Endothelial cell of umbilical vein (primary cell): Measurements from ENCODE around the gene IWS1. TPM values are rescaled to one million over a fixed set of nuclear protein-coding genes. Genes with fewer than 3 reads are reported as not detected.

Experiments used
- BruUV-seq: library from RNA; stranded (reverse); fragments of 400-500 nt; replicated peaks from 2 replicates; lab custom pipeline; 2021; lab: Mats Ljungman, UMichigan
- CTCF ChIA-PET: fragments of 300-600, 350-600 bp; sonication (Branson Sonifier 250); formaldehyde crosslinking; loops from one replicate; lab custom pipeline; 2021; ENCODE audit warnings: antibody characterized with exemption, inconsistent platforms; lab: Charles Lee
- POLR2A ChIA-PET: fragments of 300-600, 350-600 bp; sonication (Branson Sonifier 250); formaldehyde crosslinking; loops from one replicate; lab custom pipeline; 2021; ENCODE audit warnings: antibody characterized with exemption, inconsistent platforms; lab: Charles Lee
- DNase-seq: peaks from one replicate; pipeline ENCODE4 v3.0.0-alpha.2; 2011; ENCODE audit warnings: low read depth, low spot score
- FAIRE-seq: peaks from 2 replicates; lab custom pipeline; 2011; peaks lifted over from hg19 to GRCh38; lab: Jason Lieb, UNC
- H2AFZ ChIP-seq: 2 replicates; pipeline ENCODE4 v1.6.0; 2012; ENCODE audit warnings: low read depth, low read length, control low read depth, inconsistent platforms
- H3K27ac ChIP-seq: 2 replicates; pipeline ENCODE4 v1.5.1; 2011; ENCODE audit warnings: low read depth, mild to moderate bottlenecking, control low read depth, low read length, moderate library complexity; ENCODE audit not compliant: insufficient read depth
- H3K27me3 ChIP-seq, 2 experiments: 2 replicates each; pipeline versions ENCODE4 v1.6.0 to v1.6.1; 2011; ENCODE audit warnings: low read length in 2 of 2, mixed read lengths in 1 of 2; ENCODE audit not compliant: control insufficient read depth in 2 of 2, insufficient read depth in 2 of 2
- H3K36me3 ChIP-seq, 2 experiments: 2 replicates in 1 of 2; 3 replicates in 1 of 2; pipeline ENCODE4 v1.5.1; 2011; ENCODE audit warnings: low read length in 2 of 2, mild to moderate bottlenecking in 1 of 2, moderate library complexity in 1 of 2; ENCODE audit not compliant: control insufficient read depth in 2 of 2, insufficient read depth in 2 of 2; ENCODE audit errors: extremely low read depth in 1 of 2
- H3K4me1 ChIP-seq: 3 replicates; pipeline ENCODE4 v1.5.1; 2011; ENCODE audit warnings: mild to moderate bottlenecking, low read length; ENCODE audit not compliant: control insufficient read depth, insufficient read depth; ENCODE audit errors: extremely low read depth
- H3K4me2 ChIP-seq: 2 replicates; pipeline ENCODE4 v1.6.1; 2011; ENCODE audit warnings: low read length, control low read depth, mixed read lengths; ENCODE audit not compliant: insufficient read depth
- H3K4me3 ChIP-seq, 3 experiments: fragments of 200-600 bp in 1 of 3; sonication (generic), shearing (Covaris generic) in 1 of 3; replicated peaks in 1 of 3; 2 replicates each; pipeline ENCODE4 v1.5.1; 2011 to 2016; ENCODE audit warnings: control low read depth in 3 of 3, low read length in 3 of 3, mild to moderate bottlenecking in 2 of 3, inconsistent platforms in 1 of 3, low read depth in 1 of 3, moderate library complexity in 1 of 3; ENCODE audit not compliant: insufficient read depth in 1 of 3
- H3K79me2 ChIP-seq: 2 replicates; pipeline ENCODE4 v1.6.0; 2012; ENCODE audit warnings: low read length, inconsistent platforms; ENCODE audit not compliant: control insufficient read depth, insufficient read depth
- H3K9ac ChIP-seq: replicated peaks from 2 replicates; pipeline ENCODE3; 2011; ENCODE audit warnings: low read length, control low read depth; ENCODE audit not compliant: insufficient read depth; ENCODE audit errors: extremely low read depth
- H3K9me1 ChIP-seq: replicated peaks from 3 replicates; pipeline ENCODE4 v1.6.0; 2011; ENCODE audit warnings: mild to moderate bottlenecking, low read length; ENCODE audit not compliant: control insufficient read depth, insufficient read depth; ENCODE audit errors: extremely low read depth
- H3K9me3 ChIP-seq: replicated peaks from 2 replicates; pipeline ENCODE4 v1.5.1; 2012; ENCODE audit warnings: low read length, inconsistent platforms; ENCODE audit not compliant: control insufficient read depth, insufficient read depth
- H4K20me1 ChIP-seq: replicated peaks from 2 replicates; pipeline ENCODE3; 2011; ENCODE audit warnings: mild to moderate bottlenecking, low read length; ENCODE audit not compliant: control insufficient read depth, insufficient read depth; ENCODE audit errors: extremely low read depth
- CTCF ChIP-seq, 2 donors: IDR thresholded peaks; 1 replicate in 1 of 2; 2 replicates in 1 of 2; pipeline ENCODE4 v1.5.1; 2011; ENCODE audit warnings: low read length in 2 of 2, mild to moderate bottlenecking in 2 of 2, moderate library complexity in 2 of 2, control low read depth in 1 of 2, inconsistent platforms in 1 of 2, low read depth in 1 of 2; ENCODE audit not compliant: insufficient read depth in 1 of 2; ENCODE audit errors: extremely low read depth in 1 of 2
- EZH2 ChIP-seq: IDR thresholded peaks from 2 replicates; pipeline ENCODE4 v1.6.1; 2012; ENCODE audit warnings: borderline replicate concordance, low read depth, mild to moderate bottlenecking, moderate library complexity, low read length, inconsistent platforms; ENCODE audit not compliant: severe bottlenecking
- FOS ChIP-seq: IDR thresholded peaks from 2 replicates; pipeline ENCODE4 v1.6.1; 2011; ENCODE audit warnings: mild to moderate bottlenecking, low read length, moderate library complexity, borderline replicate concordance; ENCODE audit not compliant: insufficient read depth
- GATA2 ChIP-seq: IDR thresholded peaks from 2 replicates; pipeline ENCODE4 v1.7.0; 2011; ENCODE audit warnings: low read depth, mild to moderate bottlenecking, moderate library complexity, mixed read lengths, low read length; ENCODE audit not compliant: insufficient read length, insufficient read depth
- JUN ChIP-seq: IDR thresholded peaks from 2 replicates; pipeline ENCODE4 v1.6.1; 2011; ENCODE audit warnings: borderline replicate concordance, low read depth; ENCODE audit not compliant: insufficient read length, insufficient read depth
- MAX ChIP-seq: IDR thresholded peaks from 2 replicates; pipeline ENCODE4 v1.6.1; 2011; ENCODE audit not compliant: insufficient read depth, insufficient read length
- MYC ChIP-seq: IDR thresholded peaks from one replicate; pipeline ENCODE4 v1.6.1; 2011; ENCODE audit warnings: mild to moderate bottlenecking, low read depth, low read length
- POLR2A ChIP-seq: IDR thresholded peaks from 2 replicates; pipeline ENCODE4 v1.6.1; 2012; ENCODE audit warnings: low read depth, mild to moderate bottlenecking, control low read depth, low read length
- POLR2AphosphoS5 ChIP-seq: IDR thresholded peaks from 2 replicates; pipeline ENCODE4 v1.6.1; 2012; ENCODE audit warnings: low read depth, mild to moderate bottlenecking, control low read depth, low read length, moderate library complexity; ENCODE audit not compliant: insufficient read depth
- dilution Hi-C: fragments of 300-500 bp; cut with MboI; formaldehyde crosslinking; loops from one replicate; pipeline ENCODE4 v1.15.0; 2019; ENCODE audit warnings: low sequenced_read_pairs; ENCODE audit not compliant: extremely low pct_ligation_motif_present
- intact Hi-C: fragments of 100-400 bp; cut with micrococcal nuclease; formaldehyde crosslinking; loops from one replicate; pipeline ENCODE4 v1.10.0; 2022
- polyA plus RNA-seq, 4 experiments: library from polyadenylated mRNA; depleted of rRNA in 3 of 4; stranded (reverse) in 3 of 4; unstranded in 1 of 4; fragments of >200 nt; gene quantifications; 2 replicates each; pipeline versions ENCODE4 v1.2.1 to v1.2.3, GENCODE V29; 2011 to 2012; ENCODE audit warnings: missing spikeins in 1 of 4
- total RNA-seq: library from RNA; stranded (reverse); gene quantifications from 2 replicates; pipeline ENCODE4 v1.2.3, GENCODE V29; 2021

The IWS1 gene
- total and polyA plus RNA-seq, 2 donors (not counting 3 experiments of a cell fraction or from before 2014, with no cell fraction given), result 14.7 to 51.0 TPM

GRCh38 chr2:127508023-127508630, 18.2 kb downstream of the IWS1 start:
- Histone ChIP-seq H4K20me1 (no peaks in the 10 kb centered on the region), H3K4me2 (peak overlapping the region; percentile 41), H3K4me1 (peaks cover 31% of the 10 kb centered on the region), H3K27ac (peak overlapping the region; percentile 54), H2AFZ (no peak overlapping the region), H3K4me3 (no peak overlapping the region), H3K36me3 (peaks cover 11 to 15% of the 10 kb centered on the region in 2 experiments), H3K79me2 (peaks cover 68% of the 10 kb centered on the region), H3K27me3 (no peaks in the 10 kb centered on the region), H3K9me3 (no peaks in the 10 kb centered on the region), H3K9me1 (no peaks in the 10 kb centered on the region), H3K9ac (no peak overlapping the region)
- dilution Hi-C loops, result no loop called here
- POLR2A ChIA-PET, result interaction anchor here (0.6 to 0.7 kb wide), 2 partner anchors 18 to 213 kb away, joined by 4 read pairs; partner anchors contain the start of gene IWS1
- BruUV-seq, result no TSS peak
- FAIRE-seq (no peak), DNase-seq (no peak)
- no peak for TF ChIP-seq GATA2
- TF ChIP-seq CTCF (IDR thresholded peaks at IDR 0.05; ENCODE audit: extremely low read depth in 1 of 2, insufficient read depth in 1 of 2, low read depth in 1 of 2, low read length in 2 of 2), result no peak
- no peak for TF ChIP-seq EZH2
- TF ChIP-seq MYC, result no peak
- no peak for TF ChIP-seq MAX
- TF ChIP-seq FOS, result no peak
- TF ChIP-seq POLR2AphosphoS5, result no peak
- TF ChIP-seq POLR2A, result no peak
- TF ChIP-seq JUN, result no peak
- intact Hi-C loops, result loop anchor here (1.0 to 5.0 kb wide), 2 partner anchors 18 to 194 kb away; partner anchors contain the start of genes IWS1 and SFT2D3
- CTCF ChIA-PET, result interaction anchor here (0.8 to 1.8 kb wide), 15 partner anchors 9 to 440 kb away, joined by 3 to 9 read pairs (median 4); partner anchors contain the start of genes IWS1 and LIMS2
